IPS-18a (cell line): ENCODE measurements around the gene BLVRB.
"Not testable (repeated sequence)": the region's sequence is repeated elsewhere in the genome, so short reads cannot be mapped to it uniquely, and the experiment has no call there.

ENCODE experiments used
- H3K27ac ChIP-seq: one replicate; pipeline ENCODE4 v1.5.1; 2013; ENCODE audit warnings: low read length
- H3K27me3 ChIP-seq: one replicate; pipeline ENCODE4 v1.6.1; 2013; ENCODE audit warnings: mild to moderate bottlenecking, low read length; ENCODE audit not compliant: control insufficient read depth, insufficient read depth
- H3K36me3 ChIP-seq: one replicate; pipeline ENCODE4 v1.6.1; 2013; ENCODE audit warnings: low read depth, low read length; ENCODE audit not compliant: control insufficient read depth
- H3K4me1 ChIP-seq: one replicate; pipeline ENCODE4 v1.6.1; 2013; ENCODE audit warnings: low read depth, low read length; ENCODE audit not compliant: control insufficient read depth
- H3K4me3 ChIP-seq: one replicate; pipeline ENCODE4 v1.5.1; 2013; ENCODE audit warnings: low read length
- H3K9ac ChIP-seq: one replicate; pipeline ENCODE4 v1.6.1; 2013; ENCODE audit warnings: mild to moderate bottlenecking, low read length, moderate library complexity
- H3K9me3 ChIP-seq: one replicate; pipeline ENCODE4 v1.6.1; 2013; ENCODE audit warnings: low read depth, low read length; ENCODE audit not compliant: control insufficient read depth

Gene BLVRB

DNA sequence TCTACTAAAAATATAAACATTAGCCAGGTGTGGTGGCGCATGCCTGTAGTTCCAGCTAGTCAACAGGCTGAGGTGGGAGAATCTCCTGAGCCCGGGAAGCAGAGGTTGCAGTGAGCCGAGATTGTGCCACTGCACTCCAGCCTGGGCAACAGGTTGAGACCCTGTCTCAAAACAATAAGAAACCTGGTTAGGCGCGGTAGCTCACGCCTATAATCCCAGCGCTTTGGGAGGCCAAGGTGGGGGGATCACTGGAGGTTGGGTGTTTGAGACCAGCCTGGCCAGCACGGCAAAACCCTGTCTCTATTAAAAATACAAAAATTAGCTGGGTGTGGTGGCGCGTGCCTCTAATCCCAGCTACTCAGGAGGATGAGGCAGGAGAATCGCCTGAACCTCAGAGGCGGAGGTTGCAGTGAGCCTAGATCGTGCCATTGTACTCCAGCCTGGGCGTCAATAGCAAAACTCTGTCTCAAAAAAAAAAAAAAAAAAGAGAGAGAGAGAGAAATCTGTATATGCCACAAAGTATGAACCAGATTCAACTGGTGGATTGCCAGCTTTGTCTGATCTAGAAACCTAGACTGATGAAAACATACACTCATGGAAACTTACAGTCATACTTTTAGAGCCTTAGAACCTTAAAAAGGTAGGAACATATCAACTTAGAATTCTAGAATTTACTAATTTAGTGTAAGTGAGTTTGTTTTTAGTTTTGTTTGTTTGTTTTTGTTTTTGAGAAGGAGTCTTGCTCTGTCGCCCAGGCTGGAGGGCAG, 10.5 kb upstream of the BLVRB start:
- H3K27ac ChIP-seq, H3K9me3 ChIP-seq, H3K4me3 ChIP-seq, H3K4me1 ChIP-seq, H3K36me3 ChIP-seq, H3K9ac ChIP-seq, H3K27me3 ChIP-seq: not testable (repeated sequence)

DNA sequence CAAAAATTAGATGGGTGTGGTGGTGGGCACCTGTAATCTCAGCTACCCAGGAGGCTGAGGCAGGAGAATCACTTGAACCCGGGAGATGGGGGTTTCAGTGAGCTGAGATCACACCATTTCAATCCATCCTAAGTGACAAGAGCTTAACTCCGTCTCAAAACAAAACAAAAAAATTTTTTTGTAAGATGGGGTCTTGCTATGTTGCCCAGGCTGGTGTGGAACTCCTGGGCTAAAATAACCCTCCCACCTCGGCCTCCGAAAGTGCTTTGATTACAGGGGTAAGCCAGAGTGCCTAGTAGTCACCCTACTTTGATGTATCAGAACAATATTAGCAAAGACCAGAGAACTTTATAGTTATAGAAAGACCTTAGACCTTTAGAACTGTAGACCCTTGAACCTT, 9.2 kb upstream of the BLVRB start:
- H3K4me3 ChIP-seq: no peak overlapping the region
- no peaks in the 10 kb centered on the region for H3K9me3 ChIP-seq
- no peak overlapping the region for H3K27ac ChIP-seq
- no peaks in the 10 kb centered on the region for H3K4me1 ChIP-seq
- H3K27me3 ChIP-seq: no peaks in the 10 kb centered on the region
- H3K9ac ChIP-seq: no peak overlapping the region
- H3K36me3 ChIP-seq: no peaks in the 10 kb centered on the region

DNA sequence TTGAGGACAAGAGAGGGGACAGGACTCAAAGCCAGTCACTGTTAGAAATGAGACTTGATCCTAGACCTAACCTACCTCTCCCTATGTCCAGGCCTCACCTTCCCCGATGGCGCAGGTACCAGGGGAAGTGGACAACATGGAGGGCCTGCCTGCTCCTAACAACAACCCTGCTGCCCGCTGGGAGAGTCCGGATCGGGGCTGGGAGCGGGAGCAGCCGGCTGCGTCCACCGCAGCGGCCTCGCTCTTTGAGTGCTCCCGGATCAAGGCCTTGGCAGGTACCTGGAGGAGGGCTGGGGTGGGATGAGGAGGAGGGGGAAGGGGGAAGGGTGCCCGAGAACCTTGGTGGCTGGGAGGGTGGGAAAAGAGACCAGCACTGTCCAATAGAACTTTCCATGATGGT, 7.0 kb upstream of the BLVRB start:
- no peak overlapping the region for H3K27ac ChIP-seq
- H3K27me3 ChIP-seq: peaks cover 16% of the 10 kb centered on the region
- H3K9me3 ChIP-seq: no peaks in the 10 kb centered on the region
- no peaks in the 10 kb centered on the region for H3K36me3 ChIP-seq
- no peak overlapping the region for H3K9ac ChIP-seq
- no peak overlapping the region for H3K4me3 ChIP-seq
- H3K4me1 ChIP-seq: no peaks in the 10 kb centered on the region

DNA sequence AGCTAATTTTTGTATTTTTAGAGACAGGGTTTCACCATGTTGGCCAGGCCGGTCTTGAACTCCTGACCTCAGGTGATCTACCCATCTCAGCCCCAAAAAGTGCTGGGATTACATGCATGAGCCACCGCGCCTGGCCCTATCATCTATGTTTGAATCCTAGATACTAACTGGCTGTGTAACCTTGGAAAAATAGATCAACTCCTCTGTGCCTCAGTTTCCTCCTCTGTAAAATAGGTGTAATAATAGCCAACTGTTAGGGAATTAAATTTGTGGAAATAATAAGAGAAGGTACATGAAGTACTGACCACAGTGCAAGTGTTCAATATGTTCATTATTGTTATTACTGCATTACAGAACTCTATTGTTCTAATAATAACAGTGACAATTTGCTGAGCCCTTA, 5.6 kb upstream of the BLVRB start:
- Histone ChIP-seq H3K9ac (no peak overlapping the region), H3K9me3 (no peaks in the 10 kb centered on the region), H3K36me3 (no peaks in the 10 kb centered on the region), H3K4me1 (peaks cover 3% of the 10 kb centered on the region), H3K27ac (no peak overlapping the region), H3K4me3 (no peak overlapping the region), H3K27me3 (peaks cover 28% of the 10 kb centered on the region)

DNA sequence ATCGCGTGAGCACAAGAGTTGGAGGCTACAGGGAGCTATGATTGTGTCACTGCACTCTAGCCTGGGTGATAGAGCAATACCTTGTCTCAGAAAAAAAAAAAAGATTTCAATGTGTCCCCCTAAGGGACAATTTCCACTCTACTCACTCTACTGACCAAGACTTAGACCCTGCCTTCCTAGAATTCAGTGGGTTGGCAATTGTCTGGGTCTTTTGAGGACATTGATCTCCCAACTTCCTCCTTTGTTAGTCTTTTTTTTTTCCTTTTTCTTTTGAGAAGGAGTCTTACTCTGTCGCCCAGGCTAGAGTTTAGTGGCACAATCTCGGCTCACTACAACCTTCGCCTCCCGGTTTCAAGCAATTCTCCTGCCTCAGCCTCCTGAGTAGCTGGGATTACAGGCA, 3.5 kb upstream of the BLVRB start:
- Histone ChIP-seq H3K9ac (no peak overlapping the region), H3K9me3 (no peaks in the 10 kb centered on the region), H3K4me1 (peaks cover 5% of the 10 kb centered on the region), H3K27ac (no peak overlapping the region), H3K4me3 (no peak overlapping the region), H3K36me3 (no peaks in the 10 kb centered on the region), H3K27me3 (peaks cover 35% of the 10 kb centered on the region)

DNA sequence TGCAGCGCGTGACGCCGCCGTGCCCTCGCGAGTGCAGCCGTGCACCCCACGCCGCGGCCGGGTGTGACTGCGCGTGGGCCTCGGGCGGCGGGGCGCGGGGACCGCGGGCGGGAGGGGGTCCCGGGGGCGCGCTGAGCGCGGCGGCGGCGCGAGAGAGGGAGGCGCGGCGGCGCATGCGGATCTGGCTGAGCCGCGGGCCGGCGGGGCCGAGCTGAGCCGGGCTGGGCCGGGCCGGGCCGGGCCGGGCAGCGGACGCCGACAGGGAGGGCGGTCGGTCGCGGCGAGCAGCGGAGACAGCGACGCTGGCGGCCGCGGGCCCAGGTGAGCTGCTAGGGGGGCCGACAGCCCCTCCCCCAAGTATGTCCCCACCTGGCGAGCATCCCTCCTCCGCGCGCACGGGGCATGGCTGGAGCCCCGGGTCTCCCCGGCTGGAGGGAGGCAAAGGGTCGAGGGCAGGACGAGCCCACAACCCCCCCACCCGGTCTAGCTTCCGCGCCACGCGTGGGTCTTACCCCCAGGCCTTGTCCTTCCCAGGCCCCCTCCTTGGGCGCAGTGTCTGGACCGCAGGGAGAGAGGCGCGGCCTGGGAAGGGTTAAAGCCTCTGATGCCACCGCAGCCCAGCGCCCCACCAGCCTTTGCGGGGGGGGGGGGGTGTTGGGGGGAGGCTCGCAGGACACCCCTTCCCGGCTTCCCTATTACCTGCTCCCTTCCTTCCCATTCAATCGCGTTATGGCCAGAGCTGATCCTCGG, 1.6 kb upstream of the BLVRB start, which contains the start of gene SPTBN4:
Gene SPTBN4 (plus strand): TSS at position 17 of the 750 bp plus-strand sequence. CDS start 5,621 bp downstream, outside the sequence.
- Histone ChIP-seq H3K4me3 (peak within 1 kb of the TSS; percentile 40), H3K9ac (no peak within 1 kb of the TSS), H3K27me3 (peaks cover 35% of the 10 kb centered on the region), H3K9me3 (no peaks in the 10 kb centered on the region), H3K36me3 (no peaks in the 10 kb centered on the region), H3K4me1 (peaks cover 5% of the 10 kb centered on the region), H3K27ac (no peak within 1 kb of the TSS)

DNA sequence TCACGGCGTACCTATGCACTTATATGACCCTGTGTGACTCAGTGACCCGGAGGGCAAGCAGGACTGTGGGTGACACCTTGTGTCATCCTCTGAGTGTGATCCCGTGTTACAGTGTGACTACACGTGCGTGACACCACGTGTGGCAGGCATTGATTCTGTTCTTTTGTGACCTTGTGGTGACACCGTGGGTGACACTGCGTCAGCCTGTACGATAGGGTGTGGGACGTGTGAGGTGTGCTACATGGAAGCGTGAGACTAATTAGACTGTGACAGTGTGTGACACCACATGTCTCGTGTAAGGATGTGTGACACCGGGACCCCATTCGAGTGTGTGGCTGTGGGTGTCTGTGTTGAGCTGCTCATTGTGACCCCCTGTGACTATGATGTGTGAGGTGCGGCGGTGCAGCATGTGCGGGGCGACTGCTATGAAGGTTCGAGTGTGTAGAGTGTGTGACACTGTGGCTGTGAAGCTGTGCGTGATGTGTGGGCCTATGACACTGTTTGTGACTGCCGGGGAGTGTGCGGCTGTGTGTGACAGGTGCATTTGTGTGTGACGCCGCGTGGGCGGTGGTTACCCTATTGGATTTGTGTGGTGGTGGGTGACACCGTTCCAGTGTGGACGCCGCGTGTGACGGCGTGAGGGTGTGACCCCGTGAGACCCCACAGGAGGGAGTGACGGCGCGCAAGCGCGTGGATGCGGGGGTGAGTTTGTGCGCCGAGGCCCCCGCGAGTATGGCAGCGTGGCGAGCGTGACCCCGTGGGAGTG, 857 bp upstream of the BLVRB start:
- Histone ChIP-seq H3K4me3 (peak overlapping the region; percentile 40), H3K27ac (no peak overlapping the region), H3K9me3 (no peaks in the 10 kb centered on the region), H3K9ac (no peak overlapping the region), H3K36me3 (no peaks in the 10 kb centered on the region), H3K27me3 (peaks cover 35% of the 10 kb centered on the region), H3K4me1 (peaks cover 5% of the 10 kb centered on the region)

DNA sequence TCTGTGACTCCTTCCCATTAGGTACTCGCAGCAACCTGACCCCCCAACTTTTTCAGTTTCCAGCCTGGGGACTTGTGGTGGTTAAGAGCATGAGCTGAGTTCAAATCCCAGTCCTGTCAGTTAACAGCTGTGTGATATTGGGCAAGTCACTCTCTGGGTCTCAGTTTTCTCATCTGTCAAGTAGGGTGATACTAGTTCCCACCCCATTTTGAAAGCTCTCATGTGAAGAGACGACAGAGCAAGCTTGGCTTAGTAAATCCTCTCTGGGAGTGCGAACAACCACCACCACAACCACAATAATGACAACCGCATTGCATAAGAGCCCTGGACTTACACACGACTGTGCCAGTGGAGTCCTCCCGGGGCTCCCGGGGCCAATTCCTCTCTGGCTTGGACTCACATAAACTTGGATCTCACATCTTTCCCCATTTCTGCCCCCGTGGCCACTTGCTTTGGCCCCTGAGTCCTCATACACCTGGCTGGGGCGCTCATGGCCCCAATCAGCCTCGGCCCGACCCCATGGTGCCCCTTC, 454 bp downstream of the BLVRB start:
- Histone ChIP-seq H3K9me3 (no peaks in the 10 kb centered on the region), H3K27ac (no peak overlapping the region), H3K4me1 (peaks cover 5% of the 10 kb centered on the region), H3K27me3 (peaks cover 35% of the 10 kb centered on the region), H3K36me3 (no peaks in the 10 kb centered on the region), H3K4me3 (peak overlapping the region; percentile 51), H3K9ac (no peak overlapping the region)

DNA sequence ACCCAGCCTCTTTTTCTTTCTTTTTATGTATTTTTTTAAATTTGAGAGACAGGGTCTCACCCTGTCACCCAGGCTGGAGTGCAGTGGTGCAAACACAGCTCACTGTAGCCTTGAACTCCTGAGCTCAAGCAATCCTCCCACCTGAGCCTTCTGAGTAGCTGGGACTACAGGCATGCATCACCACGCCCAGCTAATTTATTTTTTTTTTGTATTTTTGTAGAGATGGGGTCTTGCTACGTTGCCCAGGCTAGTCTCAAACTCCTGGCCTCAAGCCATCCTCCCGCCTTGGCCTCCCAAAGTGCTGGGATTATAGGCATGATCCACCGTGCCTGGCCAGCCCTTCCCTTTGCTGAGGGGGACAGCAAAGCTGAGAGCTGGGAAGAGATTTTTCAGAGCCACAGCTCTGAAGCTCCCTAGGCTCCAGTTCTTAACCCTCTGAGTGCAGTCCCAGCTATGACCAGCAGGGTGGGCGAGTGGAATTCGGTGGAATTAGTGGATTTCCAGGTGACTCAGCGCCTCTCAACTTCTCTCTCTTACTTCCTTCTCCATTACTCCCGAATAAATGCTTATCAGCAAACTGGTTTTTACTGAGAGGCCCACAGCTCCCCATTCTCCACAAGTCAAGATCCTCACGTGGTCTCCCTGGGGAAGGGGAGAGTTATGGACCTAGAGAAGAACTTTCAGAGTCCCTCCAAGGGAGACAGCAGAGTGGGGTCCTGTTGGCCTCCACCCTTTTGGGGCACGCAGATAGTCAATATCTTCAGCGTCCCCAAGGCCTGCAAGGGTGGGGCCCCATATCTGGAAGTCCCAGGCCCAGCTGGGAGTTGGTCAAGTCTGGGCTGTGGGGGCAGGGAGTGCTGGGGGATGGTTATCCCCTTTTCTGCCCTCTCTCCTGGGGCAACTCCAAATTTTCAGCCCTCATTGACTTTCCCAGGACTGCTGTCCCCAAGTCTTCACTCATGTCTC, 1.2 kb downstream of the BLVRB start:
- Histone ChIP-seq H3K9ac (no peak overlapping the region), H3K4me1 (peaks cover 5% of the 10 kb centered on the region)

DNA sequence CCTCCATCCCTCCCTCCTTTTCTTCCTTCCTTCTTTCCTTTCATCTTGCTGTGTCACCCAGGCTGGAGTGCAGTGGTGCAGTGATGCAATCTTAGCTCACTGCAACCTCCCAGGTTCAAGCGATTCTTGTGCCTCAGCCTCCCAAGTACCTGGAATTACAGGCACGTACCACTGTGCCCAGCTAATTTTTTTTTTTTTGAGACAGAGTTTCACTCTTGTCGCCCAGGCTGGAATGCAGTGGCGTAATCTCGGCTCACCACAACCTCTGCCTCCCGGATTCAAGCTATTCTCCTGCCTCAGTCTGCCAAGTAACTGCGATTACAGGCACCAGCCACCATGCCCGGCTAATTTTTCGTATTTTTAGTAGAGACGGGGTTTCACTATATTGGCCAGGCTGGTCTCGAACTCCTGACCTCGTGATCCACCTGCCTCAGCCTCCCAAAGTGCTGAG, 1.9 kb downstream of the BLVRB start:
- not testable (repeated sequence) for H3K4me1 ChIP-seq, H3K9ac ChIP-seq, H3K36me3 ChIP-seq, H3K9me3 ChIP-seq, H3K27ac ChIP-seq, H3K4me3 ChIP-seq
- peaks cover 31% of the 10 kb centered on the region for H3K27me3 ChIP-seq

More for the DNA sequence above, 1.2 kb downstream of the BLVRB start:
- H3K36me3 ChIP-seq: no peaks in the 10 kb centered on the region
- no peak overlapping the region for H3K27ac ChIP-seq
- peaks cover 35% of the 10 kb centered on the region for H3K27me3 ChIP-seq
- no peaks in the 10 kb centered on the region for H3K9me3 ChIP-seq
- no peak overlapping the region for H3K4me3 ChIP-seq
